Effector memory CD8-positive, alpha-beta T cell (primary cell): ENCODE results near the gene DNAJC3.
A peak's percentile ranks its signal among the peaks of the same experiment; 100 is the strongest.

Experiments used
- ATAC-seq: fragments of 150-1000 bp; cut with Tn5 transposase; replicated peaks from 2 replicates; pipeline ENCODE4 v1.10.0; 2021; ENCODE audit warnings: mild to moderate bottlenecking, moderate library complexity
- DNase-seq, 3 experiments: peaks; one replicate each; pipeline ENCODE4 v3.0.0; 2021
- H3K27ac Mint-ChIP-seq, 2 donors: one replicate each; pipeline ENCODE4 v1.8.0; 2022; ENCODE audit warnings: mild to moderate bottlenecking in 2 of 2, mixed read lengths in 2 of 2, moderate library complexity in 2 of 2
- H3K27me3 Mint-ChIP-seq, 2 donors: one replicate each; pipeline ENCODE4 v1.8.0; 2022; ENCODE audit warnings: mixed read lengths in 2 of 2
- H3K36me3 Mint-ChIP-seq: one replicate; pipeline ENCODE4 v1.8.0; 2022; ENCODE audit warnings: mild to moderate bottlenecking, moderate library complexity, mixed read lengths; ENCODE audit not compliant: insufficient read depth
- H3K4me1 Mint-ChIP-seq, 2 donors: one replicate each; pipeline ENCODE4 v1.8.0; 2022; ENCODE audit warnings: low read depth in 2 of 2, mixed read lengths in 2 of 2
- H3K4me3 Mint-ChIP-seq, 2 donors: one replicate each; pipeline ENCODE4 v1.8.0; 2022; ENCODE audit warnings: mild to moderate bottlenecking in 2 of 2, mixed read lengths in 2 of 2, moderate library complexity in 2 of 2
- H3K9me3 Mint-ChIP-seq, 2 donors: one replicate each; pipeline ENCODE4 v1.8.0; 2022; ENCODE audit warnings: mixed read lengths in 2 of 2

DNAJC3 gene

DNA sequence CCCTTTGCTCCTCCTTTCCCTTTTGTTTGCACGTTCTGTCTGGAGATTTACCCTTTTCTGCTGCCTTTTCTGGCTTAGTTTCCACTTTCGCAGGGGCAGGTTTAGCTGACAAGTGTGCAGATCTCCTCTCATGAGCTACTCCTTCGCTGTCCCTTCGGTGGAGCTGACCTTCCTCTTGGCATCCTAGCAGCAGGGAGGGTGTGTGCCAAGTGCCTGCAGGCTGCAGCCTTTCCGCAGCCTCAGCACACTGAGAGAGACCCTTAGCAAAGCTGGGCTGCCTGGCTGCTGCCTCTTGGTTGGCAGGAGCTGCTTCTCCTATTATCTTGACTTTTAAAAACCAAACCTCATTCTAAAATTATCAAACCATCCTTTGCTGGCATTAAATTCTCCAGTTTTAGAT is 132.5 kb downstream of the DNAJC3 start:
- ATAC-seq: no peak
- Mint-ChIP-seq H3K9me3 (peaks cover 7 to 13% of the 10 kb centered on the region in 2 donors), H3K4me3 (no peak overlapping the region), H3K27ac (no peak overlapping the region), H3K36me3 (no peaks in the 10 kb centered on the region), H3K27me3 (peaks cover 52 to 63% of the 10 kb centered on the region in 2 donors), H3K4me1 (no peaks in the 10 kb centered on the region)
- DNase-seq: no peak

DNA sequence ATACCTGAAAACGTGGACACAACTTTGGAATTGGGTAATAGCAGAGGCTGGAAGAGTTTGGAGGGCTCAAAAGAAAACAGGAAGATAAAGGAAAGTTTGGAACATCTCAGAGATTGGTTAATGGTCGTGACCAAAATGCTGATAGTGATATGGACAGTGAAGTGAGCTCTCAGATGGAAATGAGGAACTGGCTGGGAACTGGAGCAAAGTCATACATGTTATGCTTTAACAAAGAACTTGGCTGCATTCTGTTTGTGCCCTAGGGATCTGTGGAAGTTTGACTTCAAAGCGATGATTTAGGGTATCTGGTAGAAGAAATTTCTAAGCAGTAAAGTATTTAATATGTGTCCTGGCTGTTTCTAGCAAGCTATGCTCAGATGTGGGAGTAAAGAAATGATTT is 136.2 kb downstream of the DNAJC3 start:
- no peak for DNase-seq
- ATAC-seq: no peak
- no peaks in the 10 kb centered on the region for H3K4me1 Mint-ChIP-seq
- no peak overlapping the region for H3K27ac Mint-ChIP-seq
- peaks cover 47 to 59% of the 10 kb centered on the region in 2 donors for H3K27me3 Mint-ChIP-seq
- H3K9me3 Mint-ChIP-seq: peaks cover 8 to 13% of the 10 kb centered on the region in 2 donors
- H3K4me3 Mint-ChIP-seq: no peak overlapping the region
- H3K36me3 Mint-ChIP-seq: no peaks in the 10 kb centered on the region

DNA sequence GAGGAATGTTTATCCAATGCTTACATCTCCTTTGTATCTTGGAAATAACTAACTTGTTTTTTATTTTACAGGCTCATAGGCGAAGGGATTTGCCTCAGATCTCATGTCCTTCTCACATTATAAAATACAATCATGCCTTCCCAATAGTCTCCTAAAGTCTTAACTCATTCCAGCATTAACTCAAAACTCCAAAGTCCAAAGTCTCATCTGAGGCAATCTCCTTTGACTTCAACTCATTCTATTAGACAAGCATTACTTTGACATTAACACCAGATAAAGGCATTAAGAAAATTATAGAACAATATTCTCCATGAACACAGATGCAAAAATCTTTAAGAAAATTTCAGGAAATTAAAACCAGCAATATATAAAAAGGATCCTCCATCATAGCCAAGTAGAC is 137.6 kb downstream of the DNAJC3 start:
- ATAC-seq (no peak), DNase-seq (no peak)
- H3K4me1 Mint-ChIP-seq: no peaks in the 10 kb centered on the region
- no peaks in the 10 kb centered on the region for H3K36me3 Mint-ChIP-seq
- H3K4me3 Mint-ChIP-seq: no peak overlapping the region
- no peak overlapping the region for H3K27ac Mint-ChIP-seq
- peaks cover 42 to 45% of the 10 kb centered on the region in 2 donors for H3K27me3 Mint-ChIP-seq
- peaks cover 8 to 13% of the 10 kb centered on the region in 2 donors for H3K9me3 Mint-ChIP-seq

DNA sequence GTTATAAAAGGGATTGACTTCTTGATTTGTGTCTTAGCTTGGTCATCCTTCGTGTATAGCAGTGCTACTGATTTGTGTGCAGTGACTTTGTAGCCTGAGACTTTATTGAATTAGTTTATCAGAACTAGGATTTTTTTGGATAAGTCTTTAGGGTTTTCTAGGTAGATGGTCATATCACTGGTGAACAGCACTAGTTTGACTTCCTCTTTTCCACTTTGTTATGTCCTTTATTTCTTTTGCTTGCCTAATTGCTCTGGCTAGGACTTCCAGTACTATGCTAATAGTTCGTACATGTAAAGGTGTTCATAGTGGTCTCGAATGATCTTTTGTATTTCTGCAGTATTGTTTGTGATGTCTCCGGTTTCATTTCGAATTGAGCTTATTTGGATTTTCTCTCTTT is 145.4 kb downstream of the DNAJC3 start:
- H3K9me3 Mint-ChIP-seq: no peaks in the 10 kb centered on the region
- H3K27ac Mint-ChIP-seq: no peak overlapping the region
- no peak for ATAC-seq
- no peak for DNase-seq
- H3K4me3 Mint-ChIP-seq: no peak overlapping the region
- no peaks in the 10 kb centered on the region for H3K36me3 Mint-ChIP-seq
- H3K4me1 Mint-ChIP-seq: no peaks in the 10 kb centered on the region
- H3K27me3 Mint-ChIP-seq: peaks cover 38 to 39% of the 10 kb centered on the region in 2 donors

DNA sequence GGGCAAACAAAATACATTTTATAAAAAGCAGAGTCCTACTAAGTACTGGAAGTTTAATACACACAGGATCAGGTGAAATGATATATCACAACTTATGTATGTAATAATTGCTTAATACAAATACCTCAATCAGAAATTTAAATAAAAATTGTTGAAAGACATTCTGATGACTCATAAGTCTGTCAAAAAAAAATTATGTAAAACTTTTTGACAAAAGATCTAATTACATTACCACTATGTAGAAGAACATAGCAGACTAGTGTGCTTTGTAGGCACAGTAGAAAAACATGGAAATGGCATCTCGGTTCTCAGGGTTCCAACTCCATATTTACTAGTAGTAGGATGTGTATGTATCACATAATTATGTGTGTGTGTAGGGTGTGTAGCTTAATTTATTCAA is 156.2 kb downstream of the DNAJC3 start:
- H3K9me3 Mint-ChIP-seq: no peaks in the 10 kb centered on the region
- DNase-seq (no peak), ATAC-seq (no peak)
- no peak overlapping the region for H3K4me3 Mint-ChIP-seq
- H3K27ac Mint-ChIP-seq: no peak overlapping the region
- H3K36me3 Mint-ChIP-seq: no peaks in the 10 kb centered on the region
- peaks cover 24 to 28% of the 10 kb centered on the region in 2 donors for H3K27me3 Mint-ChIP-seq
- peaks cover 0 to 1% of the 10 kb centered on the region in 2 donors for H3K4me1 Mint-ChIP-seq

DNA sequence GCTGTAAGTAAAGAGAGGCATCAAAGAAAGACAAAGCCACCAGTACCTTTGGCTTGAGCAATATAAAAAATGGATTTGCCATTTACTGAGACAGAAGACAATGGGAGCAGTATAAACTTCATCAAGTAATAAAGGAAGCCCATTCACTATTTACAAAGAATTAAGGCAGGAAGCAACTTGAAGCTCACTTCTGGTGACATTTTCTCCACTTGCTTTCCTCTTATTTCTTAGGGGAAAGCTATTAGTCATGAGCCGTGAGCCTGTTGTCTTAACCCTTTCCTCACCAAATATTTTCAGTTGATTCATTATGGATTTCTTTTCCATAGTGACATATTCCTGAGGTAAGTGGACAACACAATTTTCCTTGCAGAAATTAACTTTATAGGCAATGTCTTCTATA is 156.8 kb downstream of the DNAJC3 start:
- H3K4me3 Mint-ChIP-seq: no peak overlapping the region
- H3K4me1 Mint-ChIP-seq: peaks cover 0 to 1% of the 10 kb centered on the region in 2 donors
- ATAC-seq: no peak
- no peak for DNase-seq
- no peak overlapping the region for H3K27ac Mint-ChIP-seq
- H3K27me3 Mint-ChIP-seq: peaks cover 18 to 23% of the 10 kb centered on the region in 2 donors
- no peaks in the 10 kb centered on the region for H3K36me3 Mint-ChIP-seq
- H3K9me3 Mint-ChIP-seq: no peaks in the 10 kb centered on the region

DNA sequence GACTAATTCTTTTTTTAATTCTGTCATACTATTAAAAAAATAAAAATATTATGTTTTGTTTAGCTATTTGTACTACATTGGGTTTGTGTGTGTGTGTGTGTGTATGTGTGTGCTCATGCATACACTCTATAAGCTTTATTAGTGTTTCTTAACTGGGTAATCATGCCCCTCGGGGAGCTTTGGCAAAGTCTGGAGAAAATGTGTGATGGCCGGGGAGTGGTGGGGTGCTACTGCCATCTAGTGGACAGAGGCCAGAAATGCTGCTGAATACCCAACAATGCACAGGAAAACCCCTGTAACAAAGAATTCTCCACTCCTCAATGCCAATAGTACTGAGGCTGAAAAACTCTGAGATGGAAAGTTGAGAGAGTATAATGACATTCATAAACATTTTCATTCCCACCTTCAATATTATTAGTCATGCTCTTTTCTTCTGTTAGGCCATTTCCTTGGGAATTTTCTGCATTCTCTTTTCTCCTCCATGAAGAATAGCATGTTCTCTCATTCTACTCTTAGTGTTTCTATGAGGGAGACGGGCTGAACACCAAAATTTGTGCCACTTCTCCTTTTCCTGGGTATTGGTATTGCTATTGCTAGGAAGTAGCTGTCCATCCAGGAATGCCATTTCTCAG is 157.3 kb downstream of the DNAJC3 start:
- peaks cover 13 to 23% of the 10 kb centered on the region in 2 donors for H3K27me3 Mint-ChIP-seq
- ATAC-seq (peak; percentile 74), DNase-seq (peak; percentile 49 to 63 (median 53))
- H3K4me1 Mint-ChIP-seq: peaks cover 0 to 1% of the 10 kb centered on the region in 2 donors
- H3K36me3 Mint-ChIP-seq: no peaks in the 10 kb centered on the region
- H3K27ac Mint-ChIP-seq: no peak overlapping the region
- H3K9me3 Mint-ChIP-seq: no peaks in the 10 kb centered on the region
- no peak overlapping the region for H3K4me3 Mint-ChIP-seq

DNA sequence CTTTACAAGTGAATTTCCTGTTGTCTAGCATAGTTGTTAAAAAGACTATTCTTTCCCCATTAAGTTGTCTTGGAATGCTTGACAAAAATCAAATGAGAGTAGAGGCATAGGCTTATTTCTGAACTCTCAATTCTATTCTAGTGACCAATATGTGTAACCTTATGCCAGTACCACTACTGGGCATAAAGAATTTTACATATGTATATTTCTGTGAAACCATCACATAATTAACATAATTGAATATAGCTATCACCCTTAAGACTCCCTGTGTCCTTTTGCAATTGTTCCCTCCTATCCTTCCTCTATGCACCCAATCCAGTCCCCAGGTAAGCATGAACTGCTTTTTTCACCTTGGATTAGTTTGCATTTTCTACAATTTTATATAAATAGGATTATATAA is 165.0 kb downstream of the DNAJC3 start:
- Mint-ChIP-seq H3K9me3 (no peaks in the 10 kb centered on the region), H3K27me3 (peaks cover 15 to 19% of the 10 kb centered on the region in 2 donors), H3K36me3 (no peaks in the 10 kb centered on the region), H3K4me1 (no peaks in the 10 kb centered on the region), H3K27ac (no peak overlapping the region), H3K4me3 (no peak overlapping the region)
- DNase-seq (no peak), ATAC-seq (no peak)

DNA sequence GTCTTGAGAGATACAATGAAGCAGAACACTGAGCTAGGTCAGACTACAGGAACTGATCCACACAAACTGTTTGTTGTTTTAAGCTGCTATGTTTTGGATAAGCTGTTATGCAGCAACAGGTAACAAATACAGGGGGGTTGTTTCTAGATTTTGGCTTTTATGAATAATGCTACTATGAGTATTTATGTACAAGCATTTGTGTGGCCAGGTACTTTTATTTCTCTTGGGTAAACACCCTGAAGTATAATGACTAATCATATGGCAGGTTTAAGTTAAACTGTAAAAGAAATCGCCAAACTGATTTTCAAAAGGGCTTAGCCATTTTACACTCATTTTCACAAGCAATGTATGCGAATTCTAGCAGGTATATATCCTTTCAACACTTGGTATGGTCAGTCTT is 166.0 kb downstream of the DNAJC3 start:
- Mint-ChIP-seq H3K4me3 (no peak overlapping the region), H3K4me1 (no peaks in the 10 kb centered on the region), H3K9me3 (no peaks in the 10 kb centered on the region), H3K36me3 (no peaks in the 10 kb centered on the region), H3K27ac (no peak overlapping the region), H3K27me3 (peaks cover 12 to 19% of the 10 kb centered on the region in 2 donors)
- ATAC-seq (no peak), DNase-seq (no peak)
